ENCODE data around the gene SLC39A9. TPM values are rescaled to one million over a fixed set of nuclear protein-coding genes. Genes with fewer than 3 reads are reported as not detected.

SLC39A9 gene
- total and polyA plus RNA-seq, 10 of the 15 experiments (the other 5 are each of a cell fraction or from before 2014, with no cell fraction given), result 19.9 to 109 (median 46.9) TPM

DNA sequence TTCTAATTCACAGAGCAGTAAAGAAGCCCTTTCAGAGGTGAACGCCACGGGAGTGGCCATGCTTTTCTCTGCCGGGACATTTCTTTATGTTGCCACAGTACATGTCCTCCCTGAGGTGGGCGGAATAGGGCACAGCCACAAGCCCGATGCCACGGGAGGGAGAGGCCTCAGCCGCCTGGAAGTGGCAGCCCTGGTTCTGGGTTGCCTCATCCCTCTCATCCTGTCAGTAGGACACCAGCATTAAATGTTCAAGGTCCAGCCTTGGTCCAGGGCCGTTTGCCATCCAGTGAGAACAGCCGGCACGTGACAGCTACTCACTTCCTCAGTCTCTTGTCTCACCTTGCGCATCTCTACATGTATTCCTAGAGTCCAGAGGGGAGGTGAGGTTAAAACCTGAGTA, 59.9 kb downstream of the SLC39A9 start:
- Histone ChIP-seq H3K27me3 (replicated peaks in 1 of 2; ENCODE audit: control insufficient read depth in 2 of 2, insufficient read depth in 2 of 2, low read length in 1 of 2) (no peaks in the 10 kb centered on the region), H3K9me3 (replicated peaks; ENCODE audit: control insufficient read depth, insufficient read depth, low read length) (no peaks in the 10 kb centered on the region), H3K36me3 (ENCODE audit: control insufficient read depth in 2 of 2, insufficient read depth in 2 of 2, low read length in 1 of 2) (peaks cover 3 to 23% of the 10 kb centered on the region in 2 experiments), H2AFZ (ENCODE audit: control insufficient read depth, low read depth, low read length) (no peak overlapping the region), H3K4me3 (no peak overlapping the region), H3K9ac (ENCODE audit: control insufficient read depth, insufficient read depth, low read length) (no peak overlapping the region), H3K4me2 (ENCODE audit: control insufficient read depth, insufficient read depth) (no peak overlapping the region), H3K4me1 (ENCODE audit: control insufficient read depth, insufficient read depth, low read length) (no peaks in the 10 kb centered on the region), H3K27ac (ENCODE audit: control insufficient read depth, insufficient read depth) (no peak overlapping the region), H4K20me1 (ENCODE audit: control insufficient read depth, insufficient read depth) (no peaks in the 10 kb centered on the region), H3K79me2 (ENCODE audit: control insufficient read depth, insufficient read depth, low read length) (no peaks in the 10 kb centered on the region)
- WGBS (ENCODE audit: insufficient coverage, insufficient replicate concordance, low lambda C conversion rate, missing lambda C conversion rate), result 97% methylated on average over 11 of the region's 11 CpGs
- in situ Hi-C loops (cut with MboI), result no loop called here
- ChIA-PET CTCF (interaction anchor here (0.7 to 7.6 kb wide), 19 partner anchors 9 to 1699 kb away, joined by 3 to 126 read pairs (median 14); partner anchors contain the start of genes ERH and SLC39A9), RAD21 (ENCODE audit: unreplicated experiment) (interaction anchor here (1.3 to 3.3 kb wide), 8 partner anchors 57 to 327 kb away, joined by 3 to 55 read pairs (median 12); no protein-coding TSS in a partner anchor), POLR2A (interaction anchor here (1.1 kb wide), 1 partner anchor 61 kb away, joined by 3 read pairs; no protein-coding TSS in a partner anchor), SMC1A (ENCODE audit: uncharacterized antibody, unreplicated experiment) (interaction anchor here (0.8 to 3.8 kb wide), 23 partner anchors 7 to 328 kb away, joined by 3 to 62 read pairs (median 7); partner anchors contain the start of genes ERH and SLC39A9)
- no peak for DNase-seq (ENCODE audit: low read depth, low spot score)
- no TSS peak for BruUV-seq (replicated peaks)
- FAIRE-seq, result no peak
- TF ChIP-seq RELB (IDR thresholded peaks at IDR 0.05; ENCODE audit: low read depth), result no peak
- no peak for TF ChIP-seq CHD2 (IDR thresholded peaks at IDR 0.05; ENCODE audit: borderline replicate concordance, low read depth, low read length)
- TF ChIP-seq NFIC (IDR thresholded peaks at IDR 0.05; ENCODE audit: low read depth, low read length), result no peak
- no peak for TF ChIP-seq NKRF (conservative IDR thresholded peaks at IDR 0.05)
- TF ChIP-seq ZNF622 (IDR thresholded peaks at IDR 0.05), result no peak
- no peak for ATAC-seq
- intact Hi-C loops (cut with micrococcal nuclease; ENCODE audit: unreplicated experiment), result no loop called here
